Kidney (tissue), 14 donors: Measurements from ENCODE around the gene TMED4. TPM values are rescaled to one million over a fixed set of nuclear protein-coding genes. Genes with fewer than 3 reads are reported as not detected.

Source experiments
- DNase-seq, 5 donors: peaks; one replicate each; pipeline ENCODE4 v3.0.0-alpha.2; 2013 to 2020
- FAIRE-seq: peaks from 2 replicates; lab custom pipeline; 2012; peaks lifted over from hg19 to GRCh38; lab: Jason Lieb, UNC
- H3K27ac ChIP-seq, 2 donors: one replicate each; pipeline ENCODE4 v1.7.0; 2013; ENCODE audit warnings: low read depth in 2 of 2, low read length in 2 of 2, inconsistent platforms in 1 of 2
- H3K27me3 ChIP-seq: one replicate; pipeline ENCODE4 v1.7.1; 2013; ENCODE audit warnings: low read length, inconsistent platforms; ENCODE audit not compliant: control insufficient read depth, insufficient read depth
- H3K36me3 ChIP-seq, 3 donors: one replicate each; pipeline versions ENCODE4 v1.7.0 to v1.7.1; 2013; ENCODE audit warnings: low read length in 3 of 3, control low read depth in 1 of 3, inconsistent platforms in 1 of 3; ENCODE audit not compliant: insufficient read depth in 3 of 3, control insufficient read depth in 2 of 3
- H3K4me1 ChIP-seq, 3 donors: one replicate each; pipeline versions ENCODE4 v1.7.0 to v1.7.1; 2013; ENCODE audit warnings: low read length in 3 of 3, inconsistent platforms in 1 of 3, low read depth in 1 of 3; ENCODE audit not compliant: control insufficient read depth in 2 of 3, insufficient read depth in 2 of 3
- H3K4me3 ChIP-seq, 3 donors: one replicate each; pipeline versions ENCODE4 v1.7.0 to v1.8.1; 2013; ENCODE audit warnings: low read length in 3 of 3, control low read depth in 1 of 3, inconsistent platforms in 1 of 3
- H3K9ac ChIP-seq, 3 donors: one replicate each; pipeline versions ENCODE4 v1.7.0 to v1.7.1; 2013; ENCODE audit warnings: low read length in 3 of 3, control low read depth in 1 of 3, inconsistent platforms in 1 of 3
- H3K9me3 ChIP-seq, 3 donors: one replicate each; pipeline versions ENCODE4 v1.7.0 to v1.7.1; 2013; ENCODE audit warnings: low read length in 3 of 3, control low read depth in 1 of 3, inconsistent platforms in 1 of 3; ENCODE audit not compliant: control insufficient read depth in 2 of 3, insufficient read depth in 1 of 3
- intact Hi-C: fragments of 100-400 bp; cut with DNase I; formaldehyde crosslinking; loops from one replicate; pipeline ENCODE4 v1.11.1; 2022
- polyA plus RNA-seq: library from polyadenylated mRNA; stranded (reverse); fragments of 350-450 nt; fragmentation: Illumina TruSeq; extraction: RNeasy Lipid Tissue Mini Kit (QIAGEN cat#74804); gene quantifications from one replicate; pipeline ENCODE4 v1.2.3, GENCODE V29; 2014; ENCODE audit warnings: low read depth, low replicate concordance; ENCODE audit not compliant: insufficient read depth
- total RNA-seq: library from RNA; stranded (reverse); fragmentation: NEBNext Ultra II Directional; extraction: Animal tissue kit (Norgen Biotek cat#: 25700); gene quantifications from one replicate; pipeline ENCODE4 v1.2.1, GENCODE V29; 2021
- TF ChIP-seq, protein P1 (sequence below): IDR thresholded peaks from 3 replicates; pipeline ENCODE4 v1.5.1; 2012; ENCODE audit warnings: mild to moderate bottlenecking, moderate library complexity, borderline replicate concordance; ENCODE audit not compliant: insufficient read depth; ENCODE audit errors: extremely low read depth
- donor health status: control.
- donor health status: control.
- donor health status: control.
- donor health status: control.
- donor health status: control.
- donor health status: DM: yes; HTN: yes; CAD: no.
- donor health status: Normal renal cell carcinoma (clear cell type).

Gene TMED4
- total and polyA plus RNA-seq, 2 donors from 2014 or later = 105 to 138 TPM

DNA sequence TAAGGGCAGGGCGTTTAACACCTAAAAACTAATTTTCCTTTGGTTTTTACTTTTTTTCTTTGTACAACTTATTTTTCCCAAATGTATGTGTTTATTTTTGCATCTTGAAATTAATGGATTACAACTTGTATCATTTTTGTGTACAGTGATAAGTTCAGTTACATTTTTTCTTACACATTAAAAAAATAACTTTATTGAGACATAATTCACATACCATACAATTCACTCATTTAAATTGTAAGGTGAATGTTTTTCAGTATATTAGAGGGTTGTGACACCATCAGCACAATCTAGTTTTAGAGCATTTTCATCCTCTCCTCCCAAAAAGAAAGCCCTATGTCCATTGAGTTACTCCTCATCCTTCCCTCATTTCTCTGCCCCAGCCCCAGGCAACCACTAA, 36.0 kb upstream of the TMED4 start:
- H3K9me3 ChIP-seq = no peaks in the 10 kb centered on the region
- FAIRE-seq (no peak), DNase-seq (no peak)
- no peaks in the 10 kb centered on the region for H3K36me3 ChIP-seq
- intact Hi-C loops = no loop called here
- peak overlapping the region; percentile 46 to 62 for H3K27ac ChIP-seq
- TF ChIP-seq, protein P1, sequence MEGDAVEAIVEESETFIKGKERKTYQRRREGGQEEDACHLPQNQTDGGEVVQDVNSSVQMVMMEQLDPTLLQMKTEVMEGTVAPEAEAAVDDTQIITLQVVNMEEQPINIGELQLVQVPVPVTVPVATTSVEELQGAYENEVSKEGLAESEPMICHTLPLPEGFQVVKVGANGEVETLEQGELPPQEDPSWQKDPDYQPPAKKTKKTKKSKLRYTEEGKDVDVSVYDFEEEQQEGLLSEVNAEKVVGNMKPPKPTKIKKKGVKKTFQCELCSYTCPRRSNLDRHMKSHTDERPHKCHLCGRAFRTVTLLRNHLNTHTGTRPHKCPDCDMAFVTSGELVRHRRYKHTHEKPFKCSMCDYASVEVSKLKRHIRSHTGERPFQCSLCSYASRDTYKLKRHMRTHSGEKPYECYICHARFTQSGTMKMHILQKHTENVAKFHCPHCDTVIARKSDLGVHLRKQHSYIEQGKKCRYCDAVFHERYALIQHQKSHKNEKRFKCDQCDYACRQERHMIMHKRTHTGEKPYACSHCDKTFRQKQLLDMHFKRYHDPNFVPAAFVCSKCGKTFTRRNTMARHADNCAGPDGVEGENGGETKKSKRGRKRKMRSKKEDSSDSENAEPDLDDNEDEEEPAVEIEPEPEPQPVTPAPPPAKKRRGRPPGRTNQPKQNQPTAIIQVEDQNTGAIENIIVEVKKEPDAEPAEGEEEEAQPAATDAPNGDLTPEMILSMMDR = no peak
- H3K4me3 ChIP-seq = peak overlapping the region in 1 of 3 donors; percentile 3
- H3K27me3 ChIP-seq = no peaks in the 10 kb centered on the region
- H3K4me1 ChIP-seq = peaks cover 0 to 42% (median 16%) of the 10 kb centered on the region in 3 donors
- H3K9ac ChIP-seq = peak overlapping the region in 1 of 3 donors; percentile 41

DNA sequence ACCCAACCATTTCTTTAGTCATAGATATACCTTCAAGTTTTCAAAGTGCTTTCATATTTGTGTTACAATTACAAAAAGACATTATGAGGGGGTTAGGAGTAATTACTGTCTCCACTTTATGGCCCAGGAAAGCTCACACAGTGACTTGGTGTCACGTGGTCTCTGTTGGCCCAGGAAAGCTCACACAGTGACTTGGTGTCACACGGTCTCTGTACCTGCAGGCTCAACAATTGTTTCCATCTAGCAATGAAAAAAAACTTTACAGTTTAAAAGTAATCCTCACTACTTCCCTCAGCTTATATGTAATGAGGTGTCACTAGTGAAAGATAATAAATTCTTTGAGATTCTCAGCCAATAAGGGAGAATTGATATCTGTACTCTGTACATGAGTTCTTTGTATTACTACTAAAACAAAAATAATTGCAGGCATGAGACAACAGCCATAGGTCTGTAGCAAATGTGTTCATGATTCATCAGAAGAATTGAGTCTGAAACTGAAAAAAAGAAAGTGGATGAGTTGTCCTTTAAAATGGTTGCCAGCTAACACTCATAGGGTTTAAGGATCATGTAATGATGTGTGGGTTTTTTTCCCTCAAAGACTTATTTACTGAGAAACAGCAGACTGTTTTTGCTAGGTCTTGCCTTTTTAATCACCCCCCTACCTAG, 35.3 kb upstream of the TMED4 start:
- no peak for FAIRE-seq
- Histone ChIP-seq H3K4me3 (no peak overlapping the region), H3K9ac (peak overlapping the region in 1 of 3 donors; percentile 41), H3K27me3 (no peaks in the 10 kb centered on the region), H3K4me1 (peaks cover 0 to 38% (median 13%) of the 10 kb centered on the region in 3 donors), H3K9me3 (no peaks in the 10 kb centered on the region), H3K36me3 (no peaks in the 10 kb centered on the region), H3K27ac (peak overlapping the region; percentile 38 to 62)
- DNase-seq = no peak
- TF ChIP-seq, protein P1 = no peak
- intact Hi-C loops = no loop called here

DNA sequence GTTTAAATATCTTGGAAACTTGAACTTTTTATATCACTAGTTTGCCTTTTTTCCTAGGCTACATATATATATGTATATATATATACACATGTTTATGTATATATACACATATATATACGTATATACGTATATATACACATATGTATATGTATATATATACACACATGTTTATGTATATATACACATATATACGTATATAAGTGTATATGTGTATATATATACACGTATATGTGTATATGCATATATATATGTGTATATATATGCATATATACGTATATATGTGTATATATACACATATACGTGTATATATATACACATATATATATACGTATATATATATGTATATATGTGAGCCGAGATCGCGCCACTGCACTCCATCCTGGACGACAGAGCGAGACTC, 34.5 kb upstream of the TMED4 start:
- no peaks in the 10 kb centered on the region for H3K36me3 ChIP-seq
- peaks cover 0 to 36% (median 10%) of the 10 kb centered on the region in 3 donors for H3K4me1 ChIP-seq
- DNase-seq (no peak), FAIRE-seq (no peak)
- H3K9ac ChIP-seq = no peak overlapping the region
- intact Hi-C loops = no loop called here
- H3K27ac ChIP-seq = no peak overlapping the region
- no peaks in the 10 kb centered on the region for H3K27me3 ChIP-seq
- no peaks in the 10 kb centered on the region for H3K9me3 ChIP-seq
- TF ChIP-seq, protein P1 = no peak
- H3K4me3 ChIP-seq = no peak overlapping the region
